Left ventricle myocardium inferior (tissue), 1 donor: ENCODE data around the gene SLC14A1. TPM values are rescaled to one million over a fixed set of nuclear protein-coding genes. Genes with fewer than 3 reads are reported as not detected.
"Not testable (repeated sequence)": the region's sequence is repeated elsewhere in the genome, so short reads cannot be mapped to it uniquely, and the experiment has no call there.

Source experiments
- DNase-seq: peaks from one replicate; pipeline ENCODE4 v3.0.0-alpha.2; 2020
- H3K27ac ChIP-seq: fragments of 200-600 bp; replicated peaks from 2 replicates; pipeline ENCODE4 v1.8.0; 2021
- H3K27me3 ChIP-seq: fragments of 200-600 bp; 2 replicates; pipeline ENCODE4 v1.8.0; 2021; ENCODE audit warnings: low read depth
- H3K36me3 ChIP-seq: fragments of 200-600 bp; 2 replicates; pipeline ENCODE4 v1.8.0; 2021
- H3K4me1 ChIP-seq: fragments of 200-600 bp; 2 replicates; pipeline ENCODE4 v1.8.0; 2021
- H3K4me3 ChIP-seq: fragments of 200-600 bp; 2 replicates; pipeline ENCODE4 v1.8.0; 2021; ENCODE audit warnings: mild to moderate bottlenecking, moderate library complexity
- H3K9me3 ChIP-seq: fragments of 200-600 bp; replicated peaks from 2 replicates; pipeline ENCODE4 v1.8.0; 2021
- intact Hi-C: fragments of 100-400 bp; cut with micrococcal nuclease; formaldehyde crosslinking; loops from one replicate; pipeline ENCODE4 v1.11.0; 2022
- total RNA-seq: library from RNA; stranded (reverse); fragmentation: NEBNext Ultra II Directional; extraction: Animal tissue kit (Norgen Biotek cat#: 25700); gene quantifications from one replicate; pipeline ENCODE4 v1.2.1, GENCODE V29; 2021
- TF ChIP-seq, protein P1 (sequence below): fragments of 200-600 bp; IDR thresholded peaks from 2 replicates; pipeline ENCODE4 v1.8.0; 2021; ENCODE audit warnings: antibody characterized with exemption, mild to moderate bottlenecking, borderline replicate concordance
- donor health status: DM: no; HTN: yes; CAD: no; lungs with severe emphysema.

SLC14A1 gene
- total RNA-seq, 1 donor from 2014 or later: 22.1 TPM

DNA sequence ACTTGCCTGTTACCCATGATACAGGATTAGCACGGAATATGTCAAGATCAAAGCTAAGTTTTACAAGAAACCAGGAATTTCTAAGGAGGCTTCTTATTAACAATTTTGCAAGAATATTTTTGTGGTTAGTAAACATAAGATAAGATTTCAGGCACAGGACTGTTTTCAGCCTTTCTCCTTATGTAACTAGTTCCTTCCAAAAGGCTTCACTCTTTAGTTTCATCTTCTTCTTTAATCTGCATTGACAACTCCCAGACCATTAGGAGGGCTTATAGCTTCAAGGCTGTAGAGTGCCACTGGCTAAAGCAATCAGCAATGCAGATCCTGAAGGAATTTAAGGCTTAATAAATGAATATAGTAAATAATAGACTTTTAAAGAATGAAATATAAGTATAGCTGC is 29.3 kb downstream of the SLC14A1 start:
- no peaks in the 10 kb centered on the region for H3K9me3 ChIP-seq
- DNase-seq: no peak
- no peaks in the 10 kb centered on the region for H3K27me3 ChIP-seq
- H3K27ac ChIP-seq: no peak overlapping the region
- peaks cover 29% of the 10 kb centered on the region for H3K4me1 ChIP-seq
- H3K4me3 ChIP-seq: no peak overlapping the region
- TF ChIP-seq, protein P1, sequence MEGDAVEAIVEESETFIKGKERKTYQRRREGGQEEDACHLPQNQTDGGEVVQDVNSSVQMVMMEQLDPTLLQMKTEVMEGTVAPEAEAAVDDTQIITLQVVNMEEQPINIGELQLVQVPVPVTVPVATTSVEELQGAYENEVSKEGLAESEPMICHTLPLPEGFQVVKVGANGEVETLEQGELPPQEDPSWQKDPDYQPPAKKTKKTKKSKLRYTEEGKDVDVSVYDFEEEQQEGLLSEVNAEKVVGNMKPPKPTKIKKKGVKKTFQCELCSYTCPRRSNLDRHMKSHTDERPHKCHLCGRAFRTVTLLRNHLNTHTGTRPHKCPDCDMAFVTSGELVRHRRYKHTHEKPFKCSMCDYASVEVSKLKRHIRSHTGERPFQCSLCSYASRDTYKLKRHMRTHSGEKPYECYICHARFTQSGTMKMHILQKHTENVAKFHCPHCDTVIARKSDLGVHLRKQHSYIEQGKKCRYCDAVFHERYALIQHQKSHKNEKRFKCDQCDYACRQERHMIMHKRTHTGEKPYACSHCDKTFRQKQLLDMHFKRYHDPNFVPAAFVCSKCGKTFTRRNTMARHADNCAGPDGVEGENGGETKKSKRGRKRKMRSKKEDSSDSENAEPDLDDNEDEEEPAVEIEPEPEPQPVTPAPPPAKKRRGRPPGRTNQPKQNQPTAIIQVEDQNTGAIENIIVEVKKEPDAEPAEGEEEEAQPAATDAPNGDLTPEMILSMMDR: no peak
- H3K36me3 ChIP-seq: no peaks in the 10 kb centered on the region
- intact Hi-C loops: no loop called here

DNA sequence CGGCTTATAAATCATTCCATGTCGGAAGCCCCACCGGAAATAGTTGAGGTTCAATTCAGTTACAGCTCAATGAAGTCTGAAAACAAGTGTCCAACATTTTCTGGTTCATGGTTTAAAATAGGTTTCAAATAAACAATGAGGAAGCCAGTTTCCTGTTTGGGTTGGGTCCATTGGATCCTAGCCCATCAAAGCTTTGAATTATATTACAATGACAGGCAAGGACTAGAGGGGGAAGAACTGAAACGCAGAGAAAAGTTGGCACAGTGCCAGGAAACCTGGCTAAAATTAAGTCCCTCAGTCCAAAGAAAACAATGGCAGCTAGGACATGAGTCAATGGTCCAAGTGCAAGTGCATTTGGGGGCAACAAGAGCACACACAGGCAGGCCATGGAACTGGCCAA is 32.0 kb downstream of the SLC14A1 start:
- Histone ChIP-seq H3K36me3 (no peaks in the 10 kb centered on the region), H3K4me3 (peak overlapping the region; percentile 6), H3K27me3 (no peaks in the 10 kb centered on the region), H3K27ac (peak overlapping the region; percentile 68), H3K4me1 (peaks cover 31% of the 10 kb centered on the region), H3K9me3 (no peaks in the 10 kb centered on the region)
- no peak for DNase-seq
- intact Hi-C loops: no loop called here
- TF ChIP-seq, protein P1: no peak

DNA sequence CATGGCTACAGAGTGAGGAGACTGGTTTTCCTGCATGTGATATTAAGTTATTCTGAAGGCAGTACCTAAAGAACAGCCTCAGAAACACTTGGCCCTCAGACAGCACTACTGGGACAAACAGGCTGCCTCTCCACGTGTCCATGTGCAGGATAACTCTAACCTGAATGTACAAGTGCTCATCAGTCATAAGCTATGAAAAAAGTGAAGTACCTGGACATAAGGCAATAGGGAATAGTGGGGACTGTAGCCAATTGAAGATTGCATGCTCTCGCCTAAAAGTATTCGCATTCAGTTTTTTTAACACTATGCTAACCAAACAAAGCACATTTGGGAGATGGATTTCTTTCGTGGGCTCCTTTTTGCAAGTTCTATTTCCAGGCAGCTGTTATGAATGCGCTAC is 33.0 kb downstream of the SLC14A1 start:
- Histone ChIP-seq H3K27me3 (no peaks in the 10 kb centered on the region), H3K36me3 (no peaks in the 10 kb centered on the region), H3K4me3 (no peak overlapping the region), H3K4me1 (peaks cover 36% of the 10 kb centered on the region), H3K9me3 (no peaks in the 10 kb centered on the region), H3K27ac (peak overlapping the region; percentile 61)
- no peak for DNase-seq
- intact Hi-C loops: no loop called here
- TF ChIP-seq, protein P1: no peak

DNA sequence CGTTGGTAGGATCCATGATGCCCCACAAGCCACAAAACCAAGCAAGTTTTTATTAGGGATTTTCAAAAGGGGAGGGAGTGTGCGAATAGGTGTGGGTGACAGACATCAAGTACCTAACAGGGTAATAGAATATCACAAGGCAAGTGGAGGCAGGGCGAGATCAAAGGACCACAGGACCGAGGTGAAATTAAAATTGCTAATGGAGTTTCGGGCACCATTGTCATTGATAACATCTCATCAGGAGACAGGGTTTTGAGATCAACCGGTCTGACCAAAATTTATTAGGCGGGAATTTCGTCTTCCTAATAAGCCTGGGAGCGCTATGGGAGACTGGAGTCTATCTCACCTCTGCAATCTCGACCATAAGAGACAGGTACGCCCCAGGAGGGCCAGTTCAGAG is 33.7 kb downstream of the SLC14A1 start:
- DNase-seq, intact Hi-C loops, H3K27ac ChIP-seq, H3K27me3 ChIP-seq, H3K9me3 ChIP-seq, H3K4me3 ChIP-seq, H3K36me3 ChIP-seq: not testable (repeated sequence)
- H3K4me1 ChIP-seq: peaks cover 36% of the 10 kb centered on the region

DNA sequence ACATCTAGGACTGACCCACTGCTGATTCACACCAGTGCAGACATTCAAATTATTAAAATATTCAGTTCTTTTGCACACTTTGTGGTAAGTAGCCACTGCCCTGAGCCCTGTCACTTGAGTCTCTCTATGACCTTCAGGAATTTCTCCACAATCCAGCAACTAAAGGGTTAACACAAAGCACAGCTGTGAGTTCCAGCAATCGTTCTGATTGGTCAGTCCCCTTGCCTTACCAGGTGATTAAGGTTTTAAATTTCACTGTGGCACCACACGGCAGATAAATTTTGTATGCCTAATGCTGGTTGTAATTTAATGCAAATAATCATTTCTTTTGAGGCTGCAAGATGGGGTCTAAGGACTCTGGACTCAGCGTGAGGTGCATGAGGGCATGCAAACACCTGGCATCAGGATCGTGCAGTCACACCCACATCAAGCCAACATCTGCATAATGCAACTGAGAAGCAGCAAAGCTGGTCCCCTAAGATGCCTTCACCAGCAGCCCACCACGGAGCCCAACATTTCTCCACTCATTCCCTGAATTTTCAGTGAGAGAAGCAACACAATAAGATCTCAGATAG is 36.6 kb downstream of the SLC14A1 start:
- H3K27ac ChIP-seq: no peak overlapping the region
- TF ChIP-seq, protein P1: no peak
- intact Hi-C loops: no loop called here
- H3K4me3 ChIP-seq: no peak overlapping the region
- H3K9me3 ChIP-seq: no peaks in the 10 kb centered on the region
- H3K36me3 ChIP-seq: no peaks in the 10 kb centered on the region
- DNase-seq: no peak
- no peaks in the 10 kb centered on the region for H3K27me3 ChIP-seq
- H3K4me1 ChIP-seq: peaks cover 42% of the 10 kb centered on the region

DNA sequence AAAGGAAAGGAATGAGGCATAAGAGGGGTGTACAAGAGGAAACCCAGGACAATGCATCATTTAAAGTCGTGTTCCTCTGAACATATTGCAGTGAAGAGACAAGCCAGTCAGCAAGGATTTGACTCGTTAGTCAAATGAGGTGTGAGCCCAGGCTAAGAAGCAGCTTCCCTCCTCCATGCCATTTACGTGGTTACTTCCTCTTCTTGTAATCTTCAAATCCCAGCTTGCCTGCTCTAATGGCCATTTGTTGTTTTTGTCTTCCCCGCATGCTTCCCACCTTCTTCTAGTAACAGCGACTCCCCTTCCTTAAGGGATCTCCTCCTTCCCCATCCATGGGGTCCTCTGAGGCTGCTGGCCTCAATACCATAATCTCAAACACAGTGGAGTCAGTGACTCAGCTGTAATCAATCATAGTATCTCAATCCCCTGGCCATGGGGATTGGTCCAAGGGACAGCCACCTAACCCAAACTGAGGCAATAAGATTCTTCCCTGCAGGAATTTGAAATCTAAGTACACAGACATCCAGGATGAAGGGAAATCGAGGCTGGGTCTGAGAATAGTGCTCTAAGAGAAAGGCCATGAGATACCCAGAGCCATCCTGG is 37.6 kb downstream of the SLC14A1 start:
- no peaks in the 10 kb centered on the region for H3K9me3 ChIP-seq
- H3K4me1 ChIP-seq: peaks cover 31% of the 10 kb centered on the region
- H3K27me3 ChIP-seq: no peaks in the 10 kb centered on the region
- intact Hi-C loops: no loop called here
- no peak overlapping the region for H3K4me3 ChIP-seq
- H3K36me3 ChIP-seq: no peaks in the 10 kb centered on the region
- H3K27ac ChIP-seq: peak overlapping the region; percentile 3
- TF ChIP-seq, protein P1: no peak
- DNase-seq: no peak
